ENCODE results near the gene SLC10A7. TPM values are rescaled to one million over a fixed set of nuclear protein-coding genes. Genes with fewer than 3 reads are reported as not detected.
A peak's percentile ranks its signal among the peaks of the same experiment; 100 is the strongest.

The SLC10A7 gene
- total RNA-seq, 1 donor from 2014 or later, result 12.7 TPM

- ATAC-seq, result no peak
Measured at GRCh38 chr4:146252969-146253611, 268.6 kb downstream of the SLC10A7 start.

GRCh38 chr4:146247356-146247755 lies 274.4 kb downstream of the SLC10A7 start:
- no peak for ATAC-seq

- ATAC-seq, result no peak
Measured at GRCh38 chr4:146246381-146246780, 275.4 kb downstream of the SLC10A7 start.

GRCh38 chr4:146245850-146246249 lies 275.9 kb downstream of the SLC10A7 start:
- ATAC-seq, result no peak

GRCh38 chr4:146245246-146245645 lies 276.5 kb downstream of the SLC10A7 start:
- no peak for ATAC-seq

GRCh38 chr4:146244496-146244895 lies 277.2 kb downstream of the SLC10A7 start:
- no peak for ATAC-seq

- ATAC-seq, result no peak
Measured at GRCh38 chr4:146243883-146244277, 277.9 kb downstream of the SLC10A7 start.

GRCh38 chr4:146243141-146243882 lies 278.4 kb downstream of the SLC10A7 start:
- no peak for ATAC-seq

- no peak for ATAC-seq
Measured at GRCh38 chr4:146238107-146238506, 283.6 kb downstream of the SLC10A7 start.

- ATAC-seq, result no peak
Measured at GRCh38 chr4:146237092-146237491, 284.6 kb downstream of the SLC10A7 start.

- no peak for ATAC-seq
Measured at GRCh38 chr4:146236216-146236615, 285.5 kb downstream of the SLC10A7 start.

- ATAC-seq, result no peak
Measured at GRCh38 chr4:146235654-146236177, 286.0 kb downstream of the SLC10A7 start.

GRCh38 chr4:146232131-146232722 lies 289.5 kb downstream of the SLC10A7 start:
- peak; percentile 74 for ATAC-seq

- ATAC-seq, result no peak
Measured at GRCh38 chr4:146229406-146229805, 292.3 kb downstream of the SLC10A7 start.

- ATAC-seq, result no peak
Measured at GRCh38 chr4:146224326-146224966, 297.3 kb downstream of the SLC10A7 start.

GRCh38 chr4:146222313-146222712 lies 299.4 kb downstream of the SLC10A7 start:
- no peak for ATAC-seq

GRCh38 chr4:146214238-146214637 lies 307.5 kb downstream of the SLC10A7 start, which contains the start of gene REELD1:
REELD1 (plus strand) TSS chr4:146214538; CDS start chr4:146216953, 2,415 bp downstream.
- no peak for ATAC-seq

GRCh38 chr4:146212781-146213180 lies 309.0 kb downstream of the SLC10A7 start:
- ATAC-seq, result no peak

GRCh38 chr4:146211440-146211839 lies 310.3 kb downstream of the SLC10A7 start:
- ATAC-seq, result no peak

GRCh38 chr4:146210890-146211289 lies 310.9 kb downstream of the SLC10A7 start:
- ATAC-seq, result no peak

- ATAC-seq, result no peak
Measured at GRCh38 chr4:146207410-146207809, 314.3 kb downstream of the SLC10A7 start.
